Esophagus squamous epithelium (tissue), 5 donors: Measurements from ENCODE around the gene RC3H1. TPM values are rescaled to one million over a fixed set of nuclear protein-coding genes. Genes with fewer than 3 reads are reported as not detected.
"Not testable (repeated sequence)": the region's sequence is repeated elsewhere in the genome, so short reads cannot be mapped to it uniquely, and the experiment has no call there.

Experiments
- DNase-seq: peaks from one replicate; lab custom pipeline; 2025; lab: John Stamatoyannopoulos, UW
- H3K27ac ChIP-seq, 4 donors: fragments of 200-600 bp; sonication (generic); one replicate each; pipeline ENCODE4 v1.5.1; 2016 to 2019; ENCODE audit warnings: mild to moderate bottlenecking in 1 of 4
- H3K27me3 ChIP-seq, 4 donors: fragments of 200-600 bp; sonication (generic); 1 replicate in 3 of 4; 2 replicates in 1 of 4; pipeline versions ENCODE4 v1.5.1 to v1.6.0; 2017 to 2021; ENCODE audit warnings: antibody characterized with exemption in 1 of 4
- H3K36me3 ChIP-seq, 3 donors: fragments of 200-600 bp; sonication (generic); one replicate each; pipeline ENCODE4 v1.5.1; 2016 to 2019
- H3K4me1 ChIP-seq, 3 donors: fragments of 200-600 bp; sonication (generic); one replicate each; pipeline ENCODE4 v1.5.1; 2017 to 2019
- H3K4me3 ChIP-seq, 4 donors: fragments of 200-600 bp; sonication (generic); 1 replicate in 3 of 4; 2 replicates in 1 of 4; pipeline ENCODE4 v1.5.1; 2016 to 2019; ENCODE audit warnings: mild to moderate bottlenecking in 2 of 4, moderate library complexity in 1 of 4
- H3K9me3 ChIP-seq, 3 donors: fragments of 200-600 bp; sonication (generic); one replicate each; pipeline ENCODE4 v1.5.1; 2016 to 2019
- POLR2A ChIP-seq, 4 donors: fragments of 450-650 bp; IDR thresholded peaks; one replicate each; pipeline ENCODE4 v1.6.1; 2017; ENCODE audit warnings: antibody characterized with exemption in 4 of 4, mild to moderate bottlenecking in 4 of 4, moderate library complexity in 3 of 4
- whole genome bisulfite sequencing, 2 donors: methylation state at CpG; one replicate each; pipeline ENCODE4 v1.1.5; 2018; 5-methylcytosine and 5-hydroxymethylcytosine counted together
- intact Hi-C: fragments of 100-400 bp; cut with DNase I; formaldehyde crosslinking; loops from one replicate; pipeline ENCODE4 v1.15.0; 2022
- total RNA-seq, 4 donors: library from RNA; depleted of rRNA; stranded (reverse); fragments of >200 nt; gene quantifications; one replicate each; pipeline ENCODE4 v1.1.0, GENCODE V29; 2016
- TF ChIP-seq, protein P1 (sequence below), 6 experiments: fragments of 450-650 bp in 4 of 6; fragments of 200-600 bp in 2 of 6; sonication (generic) in 2 of 6; IDR thresholded peaks; one replicate each; pipeline ENCODE4 v1.5.1; 2016 to 2019; ENCODE audit warnings: antibody characterized with exemption in 6 of 6, mild to moderate bottlenecking in 4 of 6, moderate library complexity in 4 of 6
- donor health status: DM: yes; HTN: yes; CAD: no.

Gene RC3H1
- total RNA-seq, 4 donors from 2014 or later, result 19.6 to 31.9 (median 28.0) TPM

DNA sequence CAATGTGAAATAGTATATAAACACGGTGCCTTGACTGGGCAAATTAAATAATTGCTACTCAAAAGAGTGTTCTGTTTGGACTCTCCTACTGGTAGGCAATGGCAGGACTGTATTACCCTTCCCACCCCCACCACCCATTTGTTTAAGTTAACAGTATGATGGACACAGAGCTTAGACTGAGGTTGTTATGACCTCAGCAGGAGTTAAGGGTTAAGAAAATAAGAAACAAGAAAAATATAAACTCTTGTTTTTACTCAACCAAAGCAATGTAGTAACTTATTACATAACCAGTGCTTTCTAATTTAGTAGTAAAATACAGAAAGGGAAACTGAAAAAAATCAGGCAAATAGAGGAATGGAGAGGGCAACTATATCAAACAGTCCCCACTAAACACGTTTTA, 85.1 kb downstream of the RC3H1 start:
- no peaks in the 10 kb centered on the region for H3K4me1 ChIP-seq
- no peaks in the 10 kb centered on the region for H3K27me3 ChIP-seq
- TF ChIP-seq POLR2A (IDR thresholded peaks at IDR 0.05), result no peak
- TF ChIP-seq, protein P1, sequence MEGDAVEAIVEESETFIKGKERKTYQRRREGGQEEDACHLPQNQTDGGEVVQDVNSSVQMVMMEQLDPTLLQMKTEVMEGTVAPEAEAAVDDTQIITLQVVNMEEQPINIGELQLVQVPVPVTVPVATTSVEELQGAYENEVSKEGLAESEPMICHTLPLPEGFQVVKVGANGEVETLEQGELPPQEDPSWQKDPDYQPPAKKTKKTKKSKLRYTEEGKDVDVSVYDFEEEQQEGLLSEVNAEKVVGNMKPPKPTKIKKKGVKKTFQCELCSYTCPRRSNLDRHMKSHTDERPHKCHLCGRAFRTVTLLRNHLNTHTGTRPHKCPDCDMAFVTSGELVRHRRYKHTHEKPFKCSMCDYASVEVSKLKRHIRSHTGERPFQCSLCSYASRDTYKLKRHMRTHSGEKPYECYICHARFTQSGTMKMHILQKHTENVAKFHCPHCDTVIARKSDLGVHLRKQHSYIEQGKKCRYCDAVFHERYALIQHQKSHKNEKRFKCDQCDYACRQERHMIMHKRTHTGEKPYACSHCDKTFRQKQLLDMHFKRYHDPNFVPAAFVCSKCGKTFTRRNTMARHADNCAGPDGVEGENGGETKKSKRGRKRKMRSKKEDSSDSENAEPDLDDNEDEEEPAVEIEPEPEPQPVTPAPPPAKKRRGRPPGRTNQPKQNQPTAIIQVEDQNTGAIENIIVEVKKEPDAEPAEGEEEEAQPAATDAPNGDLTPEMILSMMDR (IDR thresholded peaks at IDR 0.05), result no peak
- H3K36me3 ChIP-seq, result peaks cover 5 to 100% (median 24%) of the 10 kb centered on the region in 3 donors
- 74 to 78% methylated on average over 2 of the region's 2 CpGs for WGBS, 2 donors
- no peak for DNase-seq
- no peak overlapping the region for H3K4me3 ChIP-seq
- no peaks in the 10 kb centered on the region for H3K9me3 ChIP-seq
- intact Hi-C loops, result no loop called here
- no peak overlapping the region for H3K27ac ChIP-seq

DNA sequence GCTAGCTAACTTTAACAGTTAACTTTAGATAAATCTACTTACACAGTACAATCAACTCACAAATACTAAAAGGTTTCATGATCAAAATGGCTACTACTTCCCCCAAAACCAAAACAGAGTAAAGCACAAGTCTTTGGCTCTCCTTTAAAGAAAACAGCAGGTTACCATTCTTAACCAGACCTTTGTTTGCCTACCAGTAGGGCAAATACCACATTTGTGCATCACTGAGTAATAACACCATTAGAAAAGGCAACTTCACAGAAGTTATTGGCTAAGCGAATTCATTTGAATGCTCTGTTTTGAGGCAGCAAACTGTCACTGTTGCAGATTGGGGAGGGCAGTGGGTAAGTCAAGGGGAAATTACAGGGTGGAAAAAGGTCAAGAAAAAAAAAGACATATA, 87.7 kb downstream of the RC3H1 start:
- no peak overlapping the region for H3K27ac ChIP-seq
- no peak for TF ChIP-seq POLR2A (IDR thresholded peaks at IDR 0.05)
- TF ChIP-seq, protein P1 (IDR thresholded peaks at IDR 0.05), result no peak
- H3K36me3 ChIP-seq, result peaks cover 5 to 95% (median 13%) of the 10 kb centered on the region in 3 donors
- no peaks in the 10 kb centered on the region for H3K4me1 ChIP-seq
- no peaks in the 10 kb centered on the region for H3K9me3 ChIP-seq
- intact Hi-C loops, result no loop called here
- no peak overlapping the region for H3K4me3 ChIP-seq
- H3K27me3 ChIP-seq, result no peaks in the 10 kb centered on the region
- 100% methylated on average over 1 of the region's 1 CpG for WGBS, 2 donors
- no peak for DNase-seq

DNA sequence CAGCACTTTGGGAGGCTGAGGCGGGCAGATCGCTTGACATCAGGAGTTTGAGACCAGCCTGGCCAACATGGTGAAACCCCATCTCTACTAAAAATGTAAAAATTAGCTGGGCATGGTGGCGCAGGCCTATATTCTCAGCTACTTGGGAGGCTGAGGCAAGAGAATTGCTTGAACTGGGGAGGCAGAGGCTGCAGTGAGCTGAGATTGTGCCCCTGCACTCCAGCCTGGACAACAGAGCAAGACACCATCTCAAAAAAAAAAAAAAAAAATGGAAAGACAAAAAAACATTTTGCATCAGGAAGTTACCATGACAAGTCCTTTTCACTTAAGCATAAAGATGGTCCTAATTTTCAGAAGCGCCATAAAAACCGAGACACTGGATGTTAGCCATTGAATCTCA, 91.6 kb downstream of the RC3H1 start:
- WGBS, 2 donors, result 93 to 99% methylated on average over 3 to 5 of the region's 5 CpGs
- H3K4me3 ChIP-seq, H3K27ac ChIP-seq, H3K27me3 ChIP-seq, H3K4me1 ChIP-seq, intact Hi-C loops, H3K9me3 ChIP-seq, DNase-seq: not testable (repeated sequence)
- peaks cover 0 to 56% (median 2%) of the 10 kb centered on the region in 3 donors for H3K36me3 ChIP-seq

DNA sequence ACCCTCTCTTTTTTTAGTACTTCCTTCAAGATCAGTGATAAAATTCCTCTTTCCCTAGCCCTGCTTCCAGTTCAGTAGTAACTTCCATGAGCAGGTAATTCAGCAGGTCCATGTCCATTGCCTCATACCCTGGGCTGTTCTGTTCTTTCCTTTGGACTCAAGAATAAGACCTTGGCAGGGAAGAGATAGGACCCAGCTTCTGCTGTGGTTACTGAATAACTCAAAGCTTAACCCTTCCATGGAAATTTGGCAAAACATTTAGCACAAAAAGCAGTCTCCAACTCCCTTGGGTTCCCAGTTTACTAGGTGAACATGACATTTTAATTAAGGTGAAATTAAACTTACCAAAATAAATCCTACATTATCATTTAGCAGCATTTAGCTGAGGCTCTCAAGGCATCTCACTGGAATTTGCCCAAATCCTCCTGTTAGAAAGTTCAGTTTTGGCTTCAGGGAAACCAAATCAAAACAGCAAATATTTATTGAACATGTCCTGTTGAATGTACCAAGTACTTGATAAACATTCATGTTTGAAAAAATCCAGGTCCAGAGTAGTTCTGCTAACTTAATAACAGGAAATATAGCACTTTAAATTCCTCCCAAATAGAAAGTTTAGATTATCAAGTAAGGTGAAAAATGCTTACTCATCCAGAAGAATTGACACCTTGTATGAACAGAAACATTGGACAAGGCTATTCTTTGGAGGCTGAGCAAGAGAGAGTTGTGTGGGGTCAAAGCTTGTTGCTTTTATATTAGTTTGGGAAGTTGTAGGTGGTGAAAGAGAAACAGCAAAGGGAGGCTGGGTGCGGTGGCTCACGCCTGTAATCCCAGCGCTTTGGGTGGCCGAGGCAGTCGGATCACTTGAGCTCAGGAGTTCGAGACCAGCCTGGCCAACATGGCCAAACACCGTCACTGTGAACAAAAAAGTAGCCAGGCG, 96.6 kb downstream of the RC3H1 start:
- Histone ChIP-seq H3K9me3 (no peaks in the 10 kb centered on the region), H3K4me1 (no peaks in the 10 kb centered on the region), H3K4me3 (no peak overlapping the region), H3K27me3 (no peaks in the 10 kb centered on the region), H3K27ac (no peak overlapping the region), H3K36me3 (peaks cover 0 to 8% (median 0%) of the 10 kb centered on the region in 3 donors)
- no peak for DNase-seq
- intact Hi-C loops, result no loop called here
- TF ChIP-seq POLR2A (IDR thresholded peaks at IDR 0.05), result no peak
- TF ChIP-seq, protein P1 (IDR thresholded peaks at IDR 0.05), result no peak
- WGBS, 2 donors, result 88 to 94% methylated on average over 8 of the region's 8 CpGs

DNA sequence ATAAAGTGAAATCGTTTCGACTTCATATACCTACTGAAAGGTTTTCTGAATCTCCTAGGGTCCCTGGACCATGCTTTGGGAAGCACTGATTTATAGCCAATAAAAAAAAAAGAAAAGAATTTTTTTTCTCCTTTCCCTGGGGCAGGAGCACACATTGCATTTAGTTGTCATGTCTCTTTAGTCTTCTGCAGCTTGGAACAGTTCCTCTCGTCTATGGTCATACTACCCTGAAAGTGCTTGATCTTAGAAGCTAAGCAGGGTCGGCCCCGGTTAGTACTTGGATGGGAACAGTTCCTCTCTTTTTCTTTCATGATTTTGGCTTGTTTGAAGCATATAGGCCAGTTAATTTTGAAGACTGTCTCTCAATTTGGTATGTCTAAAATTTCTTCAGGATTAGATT, 101.3 kb downstream of the RC3H1 start:
- no peaks in the 10 kb centered on the region for H3K36me3 ChIP-seq
- TF ChIP-seq POLR2A (IDR thresholded peaks at IDR 0.05), result no peak
- TF ChIP-seq, protein P1 (IDR thresholded peaks at IDR 0.05), result no peak
- DNase-seq, result no peak
- H3K27me3 ChIP-seq, result no peaks in the 10 kb centered on the region
- no peak overlapping the region for H3K27ac ChIP-seq
- H3K9me3 ChIP-seq, result no peaks in the 10 kb centered on the region
- H3K4me3 ChIP-seq, result no peak overlapping the region
- intact Hi-C loops, result no loop called here
- WGBS, 2 donors, result 79 to 80% methylated on average over 5 of the region's 5 CpGs
- H3K4me1 ChIP-seq, result no peaks in the 10 kb centered on the region
